ENCODE measurements around the gene ATP2A1. TPM values are rescaled to one million over a fixed set of nuclear protein-coding genes. Genes with fewer than 3 reads are reported as not detected.

ATP2A1 gene
- total RNA-seq, 1 donor from 2014 or later = not detected

DNA sequence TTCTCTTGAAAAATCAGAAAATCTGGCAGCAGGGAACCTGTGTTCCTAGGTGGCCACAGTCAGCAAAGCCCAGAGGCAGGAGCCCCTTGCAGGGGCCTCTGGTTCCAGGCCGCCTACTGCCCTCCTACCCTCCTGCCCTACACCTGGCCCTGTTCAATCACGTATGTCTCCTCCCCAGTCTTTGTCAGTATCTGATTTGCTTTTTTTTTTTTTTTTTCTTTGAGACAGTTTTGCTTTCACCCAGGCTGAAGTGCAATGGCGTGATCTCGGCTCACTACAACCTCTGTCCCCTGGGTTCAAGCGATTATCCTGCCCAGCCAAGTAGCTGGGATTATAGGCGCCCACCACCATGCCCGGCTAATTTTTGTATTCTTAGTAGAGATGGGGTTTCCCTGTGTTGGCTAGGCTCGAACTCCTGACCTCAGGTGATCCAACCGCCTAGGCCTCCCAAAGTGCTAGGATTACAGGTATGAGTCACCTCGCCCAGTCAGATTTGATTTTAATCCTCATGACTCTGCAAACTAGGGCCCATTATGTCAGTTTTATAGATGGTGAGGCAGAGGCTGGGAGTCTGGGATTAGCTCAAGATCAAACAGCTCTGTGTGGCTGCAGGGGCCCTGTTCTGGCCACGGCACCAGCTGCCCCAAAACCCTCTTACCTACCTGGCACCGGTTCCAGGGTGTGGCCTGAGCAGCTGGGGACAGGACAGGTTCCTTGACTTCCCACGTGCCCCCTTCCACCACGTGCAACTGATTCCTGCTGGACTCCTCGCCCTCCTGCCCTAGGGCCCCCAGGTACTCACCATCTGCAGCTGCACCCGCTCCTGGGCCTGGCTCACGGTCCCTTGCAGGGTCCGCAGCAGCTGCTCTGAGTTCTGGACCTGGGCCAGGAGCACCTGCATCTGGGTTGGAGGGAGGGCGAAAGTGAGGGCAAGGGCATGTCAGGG is 32.1 kb downstream of the ATP2A1 start:
- H3K36me3 ChIP-seq = peaks cover 0 to 38% of the 10 kb centered on the region in 2 donors
- TF ChIP-seq POLR2A (IDR thresholded peaks at IDR 0.05) (no peak), POLR2AphosphoS5 (IDR thresholded peaks at IDR 0.05; ENCODE audit: insufficient read depth in 1 of 2, low read depth in 1 of 2) (no peak)
- TF ChIP-seq, protein P1, sequence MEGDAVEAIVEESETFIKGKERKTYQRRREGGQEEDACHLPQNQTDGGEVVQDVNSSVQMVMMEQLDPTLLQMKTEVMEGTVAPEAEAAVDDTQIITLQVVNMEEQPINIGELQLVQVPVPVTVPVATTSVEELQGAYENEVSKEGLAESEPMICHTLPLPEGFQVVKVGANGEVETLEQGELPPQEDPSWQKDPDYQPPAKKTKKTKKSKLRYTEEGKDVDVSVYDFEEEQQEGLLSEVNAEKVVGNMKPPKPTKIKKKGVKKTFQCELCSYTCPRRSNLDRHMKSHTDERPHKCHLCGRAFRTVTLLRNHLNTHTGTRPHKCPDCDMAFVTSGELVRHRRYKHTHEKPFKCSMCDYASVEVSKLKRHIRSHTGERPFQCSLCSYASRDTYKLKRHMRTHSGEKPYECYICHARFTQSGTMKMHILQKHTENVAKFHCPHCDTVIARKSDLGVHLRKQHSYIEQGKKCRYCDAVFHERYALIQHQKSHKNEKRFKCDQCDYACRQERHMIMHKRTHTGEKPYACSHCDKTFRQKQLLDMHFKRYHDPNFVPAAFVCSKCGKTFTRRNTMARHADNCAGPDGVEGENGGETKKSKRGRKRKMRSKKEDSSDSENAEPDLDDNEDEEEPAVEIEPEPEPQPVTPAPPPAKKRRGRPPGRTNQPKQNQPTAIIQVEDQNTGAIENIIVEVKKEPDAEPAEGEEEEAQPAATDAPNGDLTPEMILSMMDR (IDR thresholded peaks at IDR 0.05) = no peak

DNA sequence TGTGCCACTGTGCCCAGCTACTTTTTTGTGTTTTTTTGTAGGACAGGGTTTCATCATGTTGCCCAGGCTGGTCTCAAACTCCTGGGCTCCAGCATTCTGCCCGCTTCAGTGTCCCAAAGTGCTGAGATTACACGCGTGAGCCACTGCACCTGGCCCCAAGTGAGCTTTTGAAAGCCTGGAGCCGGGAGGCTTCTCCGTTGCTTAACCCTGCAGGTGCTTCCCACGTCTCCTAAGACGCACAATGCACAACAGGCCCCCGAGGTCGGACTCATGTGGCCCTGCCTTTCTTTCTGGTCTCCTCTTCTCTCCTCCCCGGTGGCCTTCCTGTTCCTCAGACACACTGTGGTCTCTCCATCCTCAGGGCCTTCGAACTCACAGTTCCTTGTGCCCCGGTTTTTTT is 34.3 kb downstream of the ATP2A1 start:
- Histone ChIP-seq H3K9me3 (no peaks in the 10 kb centered on the region), H3K4me3 (no peak overlapping the region), H3K36me3 (peaks cover 0 to 37% of the 10 kb centered on the region in 2 donors), H3K27ac (no peak overlapping the region), H3K27me3 (no peaks in the 10 kb centered on the region), H3K4me1 (no peaks in the 10 kb centered on the region)
- intact Hi-C loops (cut with DNase I) = no loop called here
- DNase-seq (ENCODE audit: extremely low spot score in 2 of 2) = no peak
- TF ChIP-seq POLR2AphosphoS5 (IDR thresholded peaks at IDR 0.05; ENCODE audit: insufficient read depth in 1 of 2, low read depth in 1 of 2) (no peak), POLR2A (IDR thresholded peaks at IDR 0.05) (no peak)
- TF ChIP-seq, protein P1 (IDR thresholded peaks at IDR 0.05) = no peak

More for the DNA sequence above, 32.1 kb downstream of the ATP2A1 start:
- no peak overlapping the region for H3K27ac ChIP-seq
- no peaks in the 10 kb centered on the region for H3K27me3 ChIP-seq
- DNase-seq (ENCODE audit: extremely low spot score in 2 of 2) = no peak
- no peaks in the 10 kb centered on the region for H3K9me3 ChIP-seq
- no peak overlapping the region for H3K4me3 ChIP-seq
- no peaks in the 10 kb centered on the region for H3K4me1 ChIP-seq
- intact Hi-C loops (cut with DNase I) = no loop called here

- H3K27me3 ChIP-seq = no peaks in the 10 kb centered on the region
- H3K9me3 ChIP-seq = no peaks in the 10 kb centered on the region
- peaks cover 0 to 30% of the 10 kb centered on the region in 2 donors for H3K36me3 ChIP-seq
- H3K27ac ChIP-seq = no peak overlapping the region
- intact Hi-C loops (cut with DNase I) = no loop called here
- DNase-seq (ENCODE audit: extremely low spot score in 2 of 2) = no peak
- no peak overlapping the region for H3K4me3 ChIP-seq
- TF ChIP-seq POLR2A (IDR thresholded peaks at IDR 0.05) (no peak), POLR2AphosphoS5 (IDR thresholded peaks at IDR 0.05; ENCODE audit: insufficient read depth in 1 of 2, low read depth in 1 of 2) (no peak)
- TF ChIP-seq, protein P1 (IDR thresholded peaks at IDR 0.05) = no peak
- H3K4me1 ChIP-seq = no peaks in the 10 kb centered on the region
These were observed 35.8 kb downstream of the ATP2A1 start for GRCh38 chr16:28913946-28914724.

DNA sequence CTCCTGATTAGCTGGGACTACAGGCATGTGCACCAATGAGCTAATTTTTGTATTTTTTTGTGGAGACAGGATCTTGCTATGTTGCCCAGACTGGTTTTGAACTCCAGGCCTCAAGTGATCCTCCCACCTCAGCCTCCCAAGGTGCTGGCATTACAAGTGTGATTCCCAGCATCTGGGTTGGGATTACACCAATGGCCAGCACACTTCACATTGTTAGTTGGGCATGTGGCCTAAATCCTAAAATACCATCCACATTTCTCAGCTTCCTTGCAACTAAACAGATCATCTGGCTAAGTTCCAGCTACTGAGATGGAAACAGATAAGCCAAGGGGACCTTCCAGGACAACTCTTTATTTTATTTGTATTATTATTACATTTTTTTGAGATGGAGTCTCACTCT is 36.9 kb downstream of the ATP2A1 start:
- intact Hi-C loops (cut with DNase I) = no loop called here
- H3K27ac ChIP-seq = no peak overlapping the region
- H3K9me3 ChIP-seq = no peaks in the 10 kb centered on the region
- no peak for TF ChIP-seq POLR2A (IDR thresholded peaks at IDR 0.05)
- no peak for TF ChIP-seq POLR2AphosphoS5 (IDR thresholded peaks at IDR 0.05; ENCODE audit: insufficient read depth in 1 of 2, low read depth in 1 of 2)
- TF ChIP-seq, protein P1 (IDR thresholded peaks at IDR 0.05) = no peak
- DNase-seq (ENCODE audit: extremely low spot score in 2 of 2) = no peak
- H3K4me3 ChIP-seq = no peak overlapping the region
- peaks cover 0 to 34% of the 10 kb centered on the region in 2 donors for H3K36me3 ChIP-seq
- H3K4me1 ChIP-seq = no peaks in the 10 kb centered on the region
- H3K27me3 ChIP-seq = no peaks in the 10 kb centered on the region

All from vagina (tissue), 2 donors.